ENCODE results near the gene HMCN2.

The HMCN2 gene

GRCh38 chr9:130442746-130443455, 177.3 kb downstream of the HMCN2 start:
- Histone ChIP-seq H3K27me3 (peaks cover 7% of the 10 kb centered on the region; the same call in 1 of the 2 replicates), H3K36me3 (no peaks in the 10 kb centered on the region), H4K20me1 (no peaks in the 10 kb centered on the region), H3K9me3 (peaks cover 16% of the 10 kb centered on the region), H3K4me2 (no peak overlapping the region), H3K27ac (no peak overlapping the region), H3K9ac (no peak overlapping the region), H3K4me3 (no peak overlapping the region), H3K4me1 (peaks cover 38% of the 10 kb centered on the region)
- no peak for TF ChIP-seq Cebpa-rat (IDR thresholded peaks at IDR 0.05)

- H3K4me3 ChIP-seq, result no peak overlapping the region
- no peak overlapping the region for H3K27ac ChIP-seq
- no peak for TF ChIP-seq Cebpa-rat (IDR thresholded peaks at IDR 0.05)
- H3K4me2 ChIP-seq, result no peak overlapping the region
- H3K9me3 ChIP-seq, result peaks cover 16% of the 10 kb centered on the region
- no peak overlapping the region for H3K9ac ChIP-seq
- H3K36me3 ChIP-seq, result no peaks in the 10 kb centered on the region
- H4K20me1 ChIP-seq, result no peaks in the 10 kb centered on the region
- H3K27me3 ChIP-seq, result peaks cover 7% of the 10 kb centered on the region; the same call in 1 of the 2 replicates
- peaks cover 43% of the 10 kb centered on the region for H3K4me1 ChIP-seq
These were observed 177.9 kb downstream of the HMCN2 start for GRCh38 chr9:130443456-130443801.

GRCh38 chr9:130443840-130444492, 178.4 kb downstream of the HMCN2 start:
- Histone ChIP-seq H3K4me2 (peak overlapping the region; percentile 98), H4K20me1 (no peaks in the 10 kb centered on the region), H3K4me3 (peak overlapping the region; percentile 84), H3K27me3 (peaks cover 7% of the 10 kb centered on the region; the same call in 1 of the 2 replicates), H3K9ac (peak overlapping the region; percentile 85; the same call in 1 of the 2 replicates), H3K9me3 (peaks cover 16% of the 10 kb centered on the region), H3K36me3 (no peaks in the 10 kb centered on the region), H3K4me1 (peaks cover 48% of the 10 kb centered on the region), H3K27ac (no peak overlapping the region)
- TF ChIP-seq Cebpa-rat (IDR thresholded peaks at IDR 0.05), result no peak

- Histone ChIP-seq H3K9ac (peak within 1 kb of the TSS; percentile 85), H3K4me3 (peak within 1 kb of the TSS; percentile 84)
- no peak for TF ChIP-seq Cebpa-rat (IDR thresholded peaks at IDR 0.05)
These were observed 179.1 kb downstream of the HMCN2 start, which contains the start of gene ASS1 for GRCh38 chr9:130444565-130445221. ASS1 (plus strand) TSS chr9:130444961; CDS start chr9:130452229, 7,268 bp downstream.

GRCh38 chr9:130445268-130445983, 179.9 kb downstream of the HMCN2 start:
- Histone ChIP-seq H3K36me3 (no peaks in the 10 kb centered on the region; the same call in 1 of the 2 replicates), H3K27ac (peak overlapping the region; percentile 83), H3K27me3 (peaks cover 7% of the 10 kb centered on the region; the same call in 1 of the 2 replicates), H3K4me3 (peak overlapping the region; percentile 84), H3K4me1 (peaks cover 63% of the 10 kb centered on the region), H3K4me2 (peak overlapping the region; percentile 98), H3K9me3 (peaks cover 16% of the 10 kb centered on the region), H3K9ac (peak overlapping the region; percentile 85), H4K20me1 (no peaks in the 10 kb centered on the region; the same call in 1 of the 2 replicates)
- no peak for TF ChIP-seq Cebpa-rat (IDR thresholded peaks at IDR 0.05)

More at GRCh38 chr9:130444565-130445221, 179.1 kb downstream of the HMCN2 start, which contains the start of gene ASS1:
- Histone ChIP-seq H3K27me3 (peaks cover 7% of the 10 kb centered on the region; the same call in 1 of the 2 replicates), H3K27ac (peak within 1 kb of the TSS; percentile 83), H3K4me1 (peaks cover 56% of the 10 kb centered on the region), H3K36me3 (no peaks in the 10 kb centered on the region), H3K9me3 (peaks cover 16% of the 10 kb centered on the region), H3K4me2 (peak within 1 kb of the TSS; percentile 98), H4K20me1 (no peaks in the 10 kb centered on the region)

GRCh38 chr9:130446101-130446861, 180.7 kb downstream of the HMCN2 start:
- peak overlapping the region; percentile 84 for H3K4me3 ChIP-seq
- H3K9me3 ChIP-seq, result peaks cover 8% of the 10 kb centered on the region; the same call in 1 of the 2 replicates
- no peaks in the 10 kb centered on the region; the same call in 1 of the 2 replicates for H4K20me1 ChIP-seq
- H3K27me3 ChIP-seq, result peaks cover 7% of the 10 kb centered on the region; the same call in 1 of the 2 replicates
- H3K4me2 ChIP-seq, result peak overlapping the region; percentile 98
- H3K4me1 ChIP-seq, result peaks cover 71% of the 10 kb centered on the region
- H3K36me3 ChIP-seq, result no peaks in the 10 kb centered on the region; the same call in 1 of the 2 replicates
- TF ChIP-seq Cebpa-rat (IDR thresholded peaks at IDR 0.05), result no peak
- peak overlapping the region; percentile 85 for H3K9ac ChIP-seq
- peak overlapping the region; percentile 83 for H3K27ac ChIP-seq

GRCh38 chr9:130447193-130447816, 181.7 kb downstream of the HMCN2 start:
- H3K36me3 ChIP-seq, result peaks cover 4% of the 10 kb centered on the region; the same call in 1 of the 2 replicates
- H3K9ac ChIP-seq, result peak overlapping the region; percentile 69
- H3K27ac ChIP-seq, result peak overlapping the region; percentile 80
- H3K4me2 ChIP-seq, result peak overlapping the region; percentile 98
- peaks cover 7% of the 10 kb centered on the region; the same call in 1 of the 2 replicates for H3K27me3 ChIP-seq
- TF ChIP-seq Cebpa-rat (IDR thresholded peaks at IDR 0.05), result no peak
- H4K20me1 ChIP-seq, result peaks cover 9% of the 10 kb centered on the region; the same call in 1 of the 2 replicates
- H3K9me3 ChIP-seq, result no peaks in the 10 kb centered on the region
- peak overlapping the region; percentile 38; the same call in 1 of the 2 replicates for H3K4me3 ChIP-seq
- peaks cover 82% of the 10 kb centered on the region for H3K4me1 ChIP-seq

- Histone ChIP-seq H3K9me3 (no peaks in the 10 kb centered on the region), H4K20me1 (peaks cover 18% of the 10 kb centered on the region; the same call in 1 of the 2 replicates), H3K4me3 (no peak overlapping the region), H3K27ac (peak overlapping the region; percentile 80), H3K27me3 (peaks cover 7% of the 10 kb centered on the region; the same call in 1 of the 2 replicates), H3K4me1 (peaks cover 82% of the 10 kb centered on the region), H3K4me2 (peak overlapping the region; percentile 98), H3K36me3 (peaks cover 5% of the 10 kb centered on the region; the same call in 1 of the 2 replicates), H3K9ac (peak overlapping the region; percentile 69)
- TF ChIP-seq Cebpa-rat (IDR thresholded peaks at IDR 0.05), result peak; percentile 92
These were observed 182.6 kb downstream of the HMCN2 start for GRCh38 chr9:130448035-130448624.

All from BLaER1 (cell line).